Measurements from ENCODE around the gene TTC33.

DNA sequence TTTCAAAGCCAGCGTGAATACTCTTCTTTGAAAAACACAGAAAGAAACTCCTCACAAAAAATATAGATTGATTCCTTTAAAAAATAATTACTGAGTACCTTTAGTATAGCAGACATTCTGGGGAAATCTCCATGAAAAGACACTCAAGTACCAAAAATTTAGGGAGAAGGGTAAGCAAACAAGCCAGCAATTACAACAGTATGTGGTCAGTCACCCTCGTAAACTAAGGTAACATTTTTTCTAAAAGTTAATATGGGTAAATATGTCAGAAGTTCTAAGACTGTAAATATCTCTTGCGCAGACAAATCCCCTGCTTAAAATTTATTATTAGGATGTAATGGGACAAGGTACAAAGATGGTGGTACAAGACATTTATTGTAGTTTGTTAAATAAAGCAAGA lies 178.0 kb downstream of the TTC33 start:
- no peak for TF ChIP-seq CTCF (IDR thresholded peaks at IDR 0.05)
- TF ChIP-seq EZH2 (IDR thresholded peaks at IDR 0.05): no peak
